Peyer's patch (tissue), 4 donors: ENCODE measurements around the gene VGLL4.

Source experiments
- CTCF ChIP-seq, 6 experiments: fragments of 450-650 bp in 4 of 6; fragments of 200-600 bp in 2 of 6; sonication (generic) in 1 of 6; IDR thresholded peaks; one replicate each; pipeline ENCODE4 v1.5.1; 2017 to 2019; ENCODE audit warnings: antibody characterized with exemption in 6 of 6, mild to moderate bottlenecking in 3 of 6, moderate library complexity in 1 of 6
- POLR2A ChIP-seq, 2 donors: fragments of 450-650 bp; IDR thresholded peaks; one replicate each; pipeline ENCODE4 v1.5.1; 2017; ENCODE audit warnings: antibody characterized with exemption in 2 of 2, mild to moderate bottlenecking in 2 of 2, moderate library complexity in 2 of 2

- TF ChIP-seq POLR2A (IDR thresholded peaks at IDR 0.05) (no peak), CTCF (IDR thresholded peaks at IDR 0.05) (no peak)
These were observed 42.1 kb downstream of the VGLL4 start for GRCh38 chr3:11601446-11602238.
